ENCODE results near the gene PALLD.

The PALLD gene

GRCh38 chr4:168654848-168655174 is 158.0 kb downstream of the PALLD start:
- TF ChIP-seq, protein P1, sequence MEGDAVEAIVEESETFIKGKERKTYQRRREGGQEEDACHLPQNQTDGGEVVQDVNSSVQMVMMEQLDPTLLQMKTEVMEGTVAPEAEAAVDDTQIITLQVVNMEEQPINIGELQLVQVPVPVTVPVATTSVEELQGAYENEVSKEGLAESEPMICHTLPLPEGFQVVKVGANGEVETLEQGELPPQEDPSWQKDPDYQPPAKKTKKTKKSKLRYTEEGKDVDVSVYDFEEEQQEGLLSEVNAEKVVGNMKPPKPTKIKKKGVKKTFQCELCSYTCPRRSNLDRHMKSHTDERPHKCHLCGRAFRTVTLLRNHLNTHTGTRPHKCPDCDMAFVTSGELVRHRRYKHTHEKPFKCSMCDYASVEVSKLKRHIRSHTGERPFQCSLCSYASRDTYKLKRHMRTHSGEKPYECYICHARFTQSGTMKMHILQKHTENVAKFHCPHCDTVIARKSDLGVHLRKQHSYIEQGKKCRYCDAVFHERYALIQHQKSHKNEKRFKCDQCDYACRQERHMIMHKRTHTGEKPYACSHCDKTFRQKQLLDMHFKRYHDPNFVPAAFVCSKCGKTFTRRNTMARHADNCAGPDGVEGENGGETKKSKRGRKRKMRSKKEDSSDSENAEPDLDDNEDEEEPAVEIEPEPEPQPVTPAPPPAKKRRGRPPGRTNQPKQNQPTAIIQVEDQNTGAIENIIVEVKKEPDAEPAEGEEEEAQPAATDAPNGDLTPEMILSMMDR (IDR thresholded peaks at IDR 0.05; ENCODE audit: control insufficient read depth, insufficient read depth, low read depth, low read length, missing control alignments): no peak
- no peak for DNase-seq (ENCODE audit: low read depth)
- H3K4me3 ChIP-seq (ENCODE audit: control insufficient read depth, low read depth, low read length): no peak overlapping the region

GRCh38 chr4:168655182-168655581 is 158.3 kb downstream of the PALLD start:
- TF ChIP-seq, protein P1 (IDR thresholded peaks at IDR 0.05; ENCODE audit: control insufficient read depth, insufficient read depth, low read depth, low read length, missing control alignments): no peak
- H3K4me3 ChIP-seq (ENCODE audit: control insufficient read depth, low read depth, low read length): no peak overlapping the region
- DNase-seq (ENCODE audit: low read depth): no peak

GRCh38 chr4:168656055-168656660 is 159.3 kb downstream of the PALLD start:
- DNase-seq (ENCODE audit: low read depth): peak; percentile 86
- no peak overlapping the region for H3K4me3 ChIP-seq (ENCODE audit: control insufficient read depth, low read depth, low read length)
- TF ChIP-seq, protein P1 (IDR thresholded peaks at IDR 0.05; ENCODE audit: control insufficient read depth, insufficient read depth, low read depth, low read length, missing control alignments): no peak

DNA sequence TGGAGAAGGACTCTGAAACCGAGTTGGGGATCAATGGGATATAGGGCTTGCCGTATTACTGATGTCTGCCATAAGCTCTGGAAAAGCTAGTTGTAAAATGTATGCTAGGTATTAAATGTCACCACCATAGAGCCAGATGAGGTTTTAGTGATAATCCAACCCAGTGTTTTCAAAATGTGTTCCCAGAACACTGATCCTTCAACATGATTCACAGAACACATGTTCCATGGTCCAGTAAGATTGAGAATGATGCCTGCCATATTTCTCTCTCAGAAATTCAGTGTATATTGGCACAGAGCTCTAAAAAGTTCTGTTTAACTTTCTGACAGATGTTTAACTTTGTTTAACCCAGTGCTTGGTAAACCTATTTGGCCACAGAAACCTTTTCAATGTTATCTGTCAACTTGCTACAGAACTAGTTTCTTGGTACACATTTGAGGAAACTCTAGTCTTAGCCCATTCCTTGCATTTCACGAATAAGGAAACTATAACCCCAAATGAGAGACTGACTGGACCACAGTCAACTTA is 160.2 kb downstream of the PALLD start:
- TF ChIP-seq, protein P1 (IDR thresholded peaks at IDR 0.05; ENCODE audit: control insufficient read depth, insufficient read depth, low read depth, low read length, missing control alignments): no peak
- no peak overlapping the region for H3K4me3 ChIP-seq (ENCODE audit: control insufficient read depth, low read depth, low read length)
- DNase-seq (ENCODE audit: low read depth): no peak

- TF ChIP-seq, protein P1 (IDR thresholded peaks at IDR 0.05; ENCODE audit: control insufficient read depth, insufficient read depth, low read depth, low read length, missing control alignments): no peak
- no peak overlapping the region for H3K4me3 ChIP-seq (ENCODE audit: control insufficient read depth, low read depth, low read length)
- no peak for DNase-seq (ENCODE audit: low read depth)
These were observed 161.9 kb downstream of the PALLD start for GRCh38 chr4:168658751-168659150.

DNA sequence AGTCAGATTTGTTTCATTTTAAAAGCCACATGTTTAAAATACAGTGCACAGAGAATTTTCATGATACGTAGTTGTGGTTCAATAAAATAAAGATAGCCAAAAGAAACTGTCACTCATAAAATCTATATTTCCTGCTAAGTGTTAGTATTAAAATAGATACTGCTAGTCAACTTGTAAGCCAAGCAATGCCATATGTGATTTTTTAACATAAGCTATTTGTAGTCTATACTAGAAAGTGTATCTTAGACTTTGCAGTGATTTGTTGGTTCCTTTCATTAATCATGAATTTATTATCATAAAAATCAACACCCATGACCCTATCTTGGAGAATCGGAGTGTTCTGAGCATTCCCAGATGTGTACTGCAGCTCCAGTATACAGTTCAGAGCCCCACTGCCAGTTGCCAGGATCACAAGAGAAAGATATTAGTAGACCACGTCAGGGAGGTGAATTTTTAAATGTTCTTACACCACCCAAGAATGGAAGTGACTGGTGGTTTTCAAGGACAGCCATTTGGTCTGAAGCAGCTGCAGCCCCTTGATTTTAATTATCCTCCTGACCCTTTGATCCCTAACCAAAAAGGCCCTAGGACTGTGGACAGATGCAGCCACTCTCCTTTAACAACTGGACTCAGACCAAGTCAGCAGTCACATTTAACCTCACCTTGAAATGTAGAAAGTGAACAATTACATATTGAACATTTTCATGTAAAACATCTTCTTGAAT is 163.1 kb downstream of the PALLD start:
- TF ChIP-seq, protein P1 (IDR thresholded peaks at IDR 0.05; ENCODE audit: control insufficient read depth, insufficient read depth, low read depth, low read length, missing control alignments): no peak
- DNase-seq (ENCODE audit: low read depth): no peak
- no peak overlapping the region for H3K4me3 ChIP-seq (ENCODE audit: control insufficient read depth, low read depth, low read length)
